Measurements from ENCODE around the gene ANGPTL8.

Gene ANGPTL8

GRCh38 chr19:11214387-11214786 lies 25.0 kb upstream of the ANGPTL8 start:
- no peak overlapping the region for H3K27ac Mint-ChIP-seq
- H3K27me3 Mint-ChIP-seq, result peaks cover 8% of the 10 kb centered on the region
- peaks cover 17% of the 10 kb centered on the region for H3K9me3 Mint-ChIP-seq
- no peak for DNase-seq
- no peak overlapping the region for H3K4me3 Mint-ChIP-seq
- H3K4me1 Mint-ChIP-seq, result no peaks in the 10 kb centered on the region
- H3K36me3 Mint-ChIP-seq, result no peaks in the 10 kb centered on the region
- CTCF ChIA-PET, result no interaction called here

- Mint-ChIP-seq H3K9me3 (peaks cover 15% of the 10 kb centered on the region), H3K27me3 (peaks cover 12% of the 10 kb centered on the region), H3K27ac (no peak overlapping the region), H3K4me3 (no peak overlapping the region), H3K36me3 (peaks cover 1% of the 10 kb centered on the region), H3K4me1 (no peaks in the 10 kb centered on the region)
- CTCF ChIA-PET, result no interaction called here
- no peak for DNase-seq
These were observed 18.3 kb upstream of the ANGPTL8 start for GRCh38 chr19:11221082-11221598.

DNA sequence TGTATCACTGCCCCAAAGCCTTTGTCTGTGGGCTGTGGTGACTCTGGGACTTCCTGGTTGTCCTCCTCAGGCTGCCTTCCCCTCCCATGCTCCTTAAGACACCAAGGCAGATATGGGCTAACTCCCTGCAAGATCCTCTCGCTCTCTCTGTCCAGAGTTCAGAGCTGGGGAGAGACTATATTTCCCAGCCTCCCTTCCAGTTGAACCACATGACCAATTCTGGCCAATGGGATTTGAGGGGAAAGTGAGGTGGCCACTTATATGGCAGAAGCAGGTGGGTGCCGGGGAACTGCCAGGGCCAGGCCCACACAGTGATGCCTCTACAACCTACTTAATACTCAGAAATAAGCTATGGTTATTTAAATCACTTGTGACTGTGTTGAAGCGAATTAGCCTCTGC lies 16.2 kb upstream of the ANGPTL8 start:
- CTCF ChIA-PET, result interaction anchor here (0.8 kb wide), 1 partner anchor 63 kb away, joined by 3 read pairs; no protein-coding TSS in a partner anchor
- H3K27me3 Mint-ChIP-seq, result peaks cover 12% of the 10 kb centered on the region
- no peak overlapping the region for H3K27ac Mint-ChIP-seq
- H3K4me1 Mint-ChIP-seq, result no peaks in the 10 kb centered on the region
- H3K36me3 Mint-ChIP-seq, result peaks cover 1% of the 10 kb centered on the region
- H3K4me3 Mint-ChIP-seq, result no peak overlapping the region
- DNase-seq, result no peak
- H3K9me3 Mint-ChIP-seq, result peaks cover 13% of the 10 kb centered on the region

DNA sequence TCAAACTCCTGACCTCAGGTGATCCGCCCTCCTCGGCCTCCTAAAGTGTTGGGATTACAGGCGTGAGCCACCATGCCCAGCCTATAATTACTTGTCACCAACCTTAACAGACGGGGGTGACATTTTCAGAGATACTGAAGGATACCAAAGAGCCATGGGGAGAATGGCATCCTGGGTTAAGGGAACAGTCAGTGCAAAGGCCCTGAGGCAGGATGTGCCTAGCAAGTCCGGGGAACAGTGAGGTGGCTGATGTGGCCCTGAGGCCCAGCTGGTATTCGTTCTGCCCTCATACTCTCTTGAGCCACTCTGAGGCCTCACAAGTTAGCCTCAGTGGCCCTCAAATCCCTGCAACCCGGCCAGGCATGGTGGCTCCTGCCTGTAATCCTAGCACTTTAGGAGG lies 15.0 kb upstream of the ANGPTL8 start:
- H3K4me3 Mint-ChIP-seq, result no peak overlapping the region
- H3K9me3 Mint-ChIP-seq, result peaks cover 13% of the 10 kb centered on the region
- H3K27ac Mint-ChIP-seq, result no peak overlapping the region
- H3K27me3 Mint-ChIP-seq, result peaks cover 12% of the 10 kb centered on the region
- H3K4me1 Mint-ChIP-seq, result no peaks in the 10 kb centered on the region
- H3K36me3 Mint-ChIP-seq, result peaks cover 1% of the 10 kb centered on the region
- DNase-seq, result no peak
- CTCF ChIA-PET, result no interaction called here

- no peak overlapping the region for H3K27ac Mint-ChIP-seq
These were observed 14.2 kb upstream of the ANGPTL8 start for GRCh38 chr19:11225172-11225571.

GRCh38 chr19:11225815-11226214 lies 13.6 kb upstream of the ANGPTL8 start:
- no peak for DNase-seq
- Mint-ChIP-seq H3K36me3 (no peaks in the 10 kb centered on the region), H3K27ac (no peak overlapping the region), H3K4me1 (no peaks in the 10 kb centered on the region), H3K4me3 (no peak overlapping the region), H3K9me3 (peaks cover 9% of the 10 kb centered on the region), H3K27me3 (peaks cover 7% of the 10 kb centered on the region)
- CTCF ChIA-PET, result no interaction called here

More at GRCh38 chr19:11225172-11225571, 14.2 kb upstream of the ANGPTL8 start:
- CTCF ChIA-PET, result no interaction called here
- H3K4me1 Mint-ChIP-seq, result no peaks in the 10 kb centered on the region
- H3K36me3 Mint-ChIP-seq, result peaks cover 1% of the 10 kb centered on the region
- H3K27me3 Mint-ChIP-seq, result peaks cover 10% of the 10 kb centered on the region
- H3K4me3 Mint-ChIP-seq, result no peak overlapping the region
- DNase-seq, result no peak
- peaks cover 13% of the 10 kb centered on the region for H3K9me3 Mint-ChIP-seq

DNA sequence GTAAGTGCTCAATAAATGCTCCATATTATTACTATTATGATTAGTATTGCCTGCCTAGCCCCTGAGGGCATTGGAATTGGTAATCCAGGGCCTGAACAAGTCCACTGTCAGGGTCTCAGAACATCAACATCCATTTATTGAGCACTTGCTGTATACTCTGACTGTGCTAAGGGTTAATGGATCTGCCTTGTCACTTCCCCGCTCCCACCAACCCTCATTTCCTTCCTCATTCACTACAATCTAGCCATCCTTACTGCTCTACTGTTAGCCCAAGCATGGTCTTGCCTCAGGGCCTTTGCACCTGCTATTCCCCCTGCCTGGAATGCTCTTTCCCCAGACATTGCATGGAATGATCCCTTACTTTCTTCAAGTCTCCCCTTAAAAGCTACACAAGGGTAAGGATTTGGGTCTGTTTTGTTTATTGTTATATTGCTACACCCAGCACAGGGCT lies 12.7 kb upstream of the ANGPTL8 start:
- no peak overlapping the region for H3K27ac Mint-ChIP-seq
- CTCF ChIA-PET, result interaction anchor here (1.1 kb wide), 1 partner anchor 154 kb away, joined by 3 read pairs; no protein-coding TSS in a partner anchor
- peaks cover under 1% of the 10 kb centered on the region for H3K9me3 Mint-ChIP-seq
- H3K27me3 Mint-ChIP-seq, result peaks cover 5% of the 10 kb centered on the region
- H3K36me3 Mint-ChIP-seq, result no peaks in the 10 kb centered on the region
- no peak for DNase-seq
- no peak overlapping the region for H3K4me3 Mint-ChIP-seq
- H3K4me1 Mint-ChIP-seq, result no peaks in the 10 kb centered on the region

DNA sequence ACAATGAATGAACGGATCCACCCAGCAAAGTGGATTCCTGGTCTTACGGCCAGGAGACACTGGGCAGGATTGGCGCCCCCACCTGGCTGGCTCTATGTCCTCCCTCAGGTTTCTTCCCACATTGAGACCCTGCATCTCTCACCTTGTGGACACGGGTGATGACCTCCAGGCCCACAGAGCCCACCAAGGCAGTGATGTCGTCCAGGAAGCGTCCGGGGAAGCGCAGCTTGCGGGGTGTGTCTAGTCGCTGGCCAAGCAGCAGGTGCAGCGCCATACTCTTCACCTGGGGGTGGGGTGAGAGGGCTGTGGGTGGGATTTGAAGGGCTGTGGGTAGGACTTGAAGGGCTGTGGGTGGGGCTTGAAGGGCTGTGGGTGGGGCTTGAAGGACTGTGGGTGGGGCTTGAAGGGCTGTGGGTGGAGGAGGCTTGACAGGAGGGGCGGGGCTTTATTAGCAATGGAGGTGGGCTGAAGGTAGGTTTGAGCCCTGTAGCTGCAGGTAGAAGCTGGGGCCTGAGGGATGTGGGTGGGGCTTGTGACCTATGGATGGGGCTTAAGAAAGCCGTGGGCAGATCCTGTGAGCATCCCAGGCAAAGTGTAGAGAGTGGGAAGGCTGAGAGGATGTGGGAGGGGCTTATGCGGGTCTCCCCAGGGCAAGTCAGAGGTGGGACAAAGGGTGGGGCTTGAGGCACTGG lies 12.1 kb upstream of the ANGPTL8 start:
- Mint-ChIP-seq H3K4me1 (no peaks in the 10 kb centered on the region), H3K27ac (no peak overlapping the region), H3K4me3 (no peak overlapping the region), H3K36me3 (no peaks in the 10 kb centered on the region), H3K27me3 (no peaks in the 10 kb centered on the region), H3K9me3 (no peaks in the 10 kb centered on the region)
- CTCF ChIA-PET, result interaction anchor here (1.1 to 1.6 kb wide), 2 partner anchors 154 to 156 kb away, joined by 3 read pairs; no protein-coding TSS in a partner anchor
- DNase-seq, result peak; percentile 27

GRCh38 chr19:11230621-11231386 lies 8.6 kb upstream of the ANGPTL8 start:
- peaks cover 6% of the 10 kb centered on the region for H3K27me3 Mint-ChIP-seq
- no peak overlapping the region for H3K4me3 Mint-ChIP-seq
- CTCF ChIA-PET, result interaction anchor here (0.8 kb wide), 1 partner anchor 52 kb away, joined by 3 read pairs; no protein-coding TSS in a partner anchor

GRCh38 chr19:11232555-11232954 lies 6.9 kb upstream of the ANGPTL8 start:
- H3K4me1 Mint-ChIP-seq, result no peaks in the 10 kb centered on the region
- no peaks in the 10 kb centered on the region for H3K36me3 Mint-ChIP-seq
- DNase-seq, result no peak
- peaks cover 3% of the 10 kb centered on the region for H3K9me3 Mint-ChIP-seq
- peaks cover 6% of the 10 kb centered on the region for H3K27me3 Mint-ChIP-seq
- no peak overlapping the region for H3K27ac Mint-ChIP-seq
- CTCF ChIA-PET, result no interaction called here
- no peak overlapping the region for H3K4me3 Mint-ChIP-seq

More at GRCh38 chr19:11230621-11231386, 8.6 kb upstream of the ANGPTL8 start:
- H3K9me3 Mint-ChIP-seq, result no peaks in the 10 kb centered on the region
- no peaks in the 10 kb centered on the region for H3K4me1 Mint-ChIP-seq
- no peak for DNase-seq
- no peak overlapping the region for H3K27ac Mint-ChIP-seq
- H3K36me3 Mint-ChIP-seq, result no peaks in the 10 kb centered on the region

- DNase-seq, result no peak
- Mint-ChIP-seq H3K4me3 (no peak overlapping the region), H3K27ac (no peak overlapping the region), H3K4me1 (no peaks in the 10 kb centered on the region), H3K9me3 (peaks cover 5% of the 10 kb centered on the region), H3K36me3 (no peaks in the 10 kb centered on the region), H3K27me3 (peaks cover 6% of the 10 kb centered on the region)
- CTCF ChIA-PET, result no interaction called here
These were observed 6.3 kb upstream of the ANGPTL8 start for GRCh38 chr19:11233073-11233472.

GRCh38 chr19:11234486-11235075 lies 4.8 kb upstream of the ANGPTL8 start:
- H3K27ac Mint-ChIP-seq, result no peak overlapping the region
- CTCF ChIA-PET, result no interaction called here
- no peak overlapping the region for H3K4me3 Mint-ChIP-seq
- H3K36me3 Mint-ChIP-seq, result no peaks in the 10 kb centered on the region
- H3K9me3 Mint-ChIP-seq, result peaks cover 13% of the 10 kb centered on the region
- no peak for DNase-seq
- peaks cover 7% of the 10 kb centered on the region for H3K27me3 Mint-ChIP-seq
- no peaks in the 10 kb centered on the region for H3K4me1 Mint-ChIP-seq

DNA sequence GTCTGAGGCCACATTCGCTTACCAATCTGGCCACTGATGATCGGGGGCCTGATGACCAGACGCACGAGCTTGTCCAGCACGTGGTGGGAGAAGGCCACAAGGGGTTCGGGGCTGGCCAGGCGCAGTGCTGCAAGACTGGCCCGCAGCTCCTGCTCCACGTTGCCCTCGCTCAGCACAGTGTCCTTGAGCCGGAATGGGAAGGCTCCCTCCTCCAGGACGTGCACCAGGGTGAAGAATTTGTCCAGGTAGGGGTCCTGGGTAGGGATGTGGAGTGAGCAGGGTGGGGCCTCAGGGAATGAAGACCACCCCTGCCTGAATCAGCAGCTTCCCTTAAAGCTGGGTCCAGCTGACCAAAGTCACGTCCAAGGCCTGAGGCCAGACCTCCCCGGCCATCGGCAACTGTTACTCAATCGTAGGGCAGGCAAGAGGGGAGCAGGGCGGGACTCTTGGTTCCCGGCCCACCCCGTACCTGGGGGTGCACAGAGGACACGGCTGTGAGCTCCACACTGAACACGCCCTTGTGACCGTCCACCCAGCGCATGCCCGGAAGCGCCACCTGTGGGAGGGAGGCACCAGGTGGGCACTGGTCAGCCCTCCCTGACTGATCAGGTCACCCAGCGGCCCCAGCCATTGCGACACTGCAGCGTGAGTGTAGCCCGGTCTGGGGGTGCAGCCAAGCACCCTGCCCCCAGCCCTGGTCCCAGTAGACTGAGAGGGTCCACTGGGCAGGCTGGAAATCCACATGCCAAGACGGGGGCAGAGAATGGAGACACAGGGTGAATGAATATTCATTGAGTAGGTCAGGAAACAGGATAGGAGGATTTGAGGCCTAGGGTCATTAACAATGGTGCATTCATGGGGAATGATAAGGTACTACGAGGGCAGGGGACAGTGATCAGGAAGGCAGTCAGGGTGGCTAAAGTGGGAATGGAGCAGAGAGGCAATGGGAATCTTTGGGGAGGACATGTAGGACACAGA lies 2.8 kb upstream of the ANGPTL8 start:
- Mint-ChIP-seq H3K4me1 (no peaks in the 10 kb centered on the region), H3K27me3 (peaks cover 21% of the 10 kb centered on the region), H3K36me3 (no peaks in the 10 kb centered on the region), H3K27ac (no peak overlapping the region), H3K4me3 (no peak overlapping the region), H3K9me3 (peaks cover 13% of the 10 kb centered on the region)
- DNase-seq, result no peak
- CTCF ChIA-PET, result no interaction called here

Measured in activated naive CD4-positive, alpha-beta T cell treated with anti-CD3 and anti-CD28 coated beads, Interleukin-2, amount 10 ng/mL, durations not matched to agents 7 days and 5 days (primary cell).